ENCODE data around the gene GARNL3. TPM values are rescaled to one million over a fixed set of nuclear protein-coding genes. Genes with fewer than 3 reads are reported as not detected.
A peak's percentile ranks its signal among the peaks of the same experiment; 100 is the strongest.

The GARNL3 gene
- total and polyA plus RNA-seq, 3 experiments from 2014 or later = 0.25 to 3.5 (median 2.5) TPM

DNA sequence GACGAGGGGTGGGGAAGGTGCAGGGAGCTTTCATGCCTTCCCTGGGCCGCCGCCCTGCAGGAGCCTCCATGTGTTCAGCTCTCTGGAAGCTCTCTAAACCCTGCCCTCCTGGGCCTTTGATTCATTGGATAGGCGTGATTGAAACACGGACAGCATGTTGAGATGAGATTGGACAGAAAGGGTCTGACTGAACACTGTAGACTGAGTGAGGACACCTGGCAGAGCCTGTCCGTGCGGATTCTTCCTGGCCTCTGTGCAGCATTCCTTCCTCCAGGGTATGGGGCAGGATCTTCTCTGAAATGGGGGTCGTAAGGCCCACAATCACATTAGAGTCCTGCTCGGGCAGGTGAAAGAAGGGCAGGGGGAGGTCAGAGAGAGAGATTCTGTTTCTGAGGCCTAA lies 173.8 kb downstream of the GARNL3 start:
- no peaks in the 10 kb centered on the region for H3K27me3 Mint-ChIP-seq
- DNase-seq = no peak
- Histone ChIP-seq H3K36me3 (ENCODE audit: insufficient read depth, low read length) (peaks cover 79% of the 10 kb centered on the region), H3K4me3 (ENCODE audit: low read length) (no peak overlapping the region), H3K4me1 (ENCODE audit: insufficient read depth, low read length) (no peaks in the 10 kb centered on the region), H3K27me3 (ENCODE audit: insufficient read depth, low read length, poor library complexity, severe bottlenecking) (no peaks in the 10 kb centered on the region), H3K9me3 (ENCODE audit: low read length) (no peaks in the 10 kb centered on the region), H3K27ac (ENCODE audit: low read depth, low read length) (no peak overlapping the region)
- H3K36me3 Mint-ChIP-seq = peaks cover 21 to 87% (median 34%) of the 10 kb centered on the region in 3 donors
- H3K27ac Mint-ChIP-seq = peak overlapping the region in 7 of 8 donors; percentile 36 to 97 (median 91)
- H3K9me3 Mint-ChIP-seq = no peaks in the 10 kb centered on the region
- ChIA-PET POLR2A (interaction anchor here (1.2 kb wide), 1 partner anchor 13 kb away, joined by 6 read pairs; the partner anchor contains the start of genes LRSAM1 and RPL12), CTCF (interaction anchor here (0.9 kb wide), 2 partner anchors 17 to 224 kb away, joined by 3 read pairs; no protein-coding TSS in a partner anchor)
- H3K4me3 Mint-ChIP-seq = peak overlapping the region in 1 of 7 donors; percentile 20
- peaks cover 17 to 29% (median 29%) of the 10 kb centered on the region in 3 donors for H3K4me1 Mint-ChIP-seq

Other genes starting within 250 kb of the GARNL3 start
- not detected for gene ANGPTL2, start 142.1 kb upstream of the GARNL3 start, total RNA-seq
- gene ANGPTL2, start 142.1 kb upstream of the GARNL3 start, polyA plus RNA-seq = not detected
- gene SLC2A8, start 132.4 kb downstream of the GARNL3 start, total RNA-seq = 1 to 10 TPM; 6.2 to 7.7 TPM
- gene SLC2A8, start 132.4 kb downstream of the GARNL3 start, polyA plus RNA-seq = 4.5 TPM
- 10 to 100 TPM; 19.1 to 19.7 TPM for gene ZNF79, start 159.6 kb downstream of the GARNL3 start, total RNA-seq
- 6.8 TPM for gene ZNF79, start 159.6 kb downstream of the GARNL3 start, polyA plus RNA-seq
- 1,000 to 10,000 TPM; 1,457 to 1,549 TPM for gene RPL12, start 186.6 kb downstream of the GARNL3 start, total RNA-seq
- 1,533 TPM for gene RPL12, start 186.6 kb downstream of the GARNL3 start, polyA plus RNA-seq
- gene LRSAM1, start 186.7 kb downstream of the GARNL3 start, total RNA-seq = 10 to 100 TPM; 22.6 to 23.0 TPM
- 9.5 TPM for gene LRSAM1, start 186.7 kb downstream of the GARNL3 start, polyA plus RNA-seq